ENCODE data around the gene ADD2. TPM values are rescaled to one million over a fixed set of nuclear protein-coding genes. Genes with fewer than 3 reads are reported as not detected.

The ADD2 gene
- total and polyA plus RNA-seq, 4 donors = 0.08 to 156 (median 0.16) TPM; not detected in 1

- DNase-seq (ENCODE audit: low spot score) = no peak
- H3K27me3 ChIP-seq (ENCODE audit: control insufficient read depth in 4 of 4, insufficient read depth in 4 of 4, low read length in 3 of 4) = peaks cover 0 to 4% (median 0%) of the 10 kb centered on the region in 4 donors
- 81% methylated on average over 6 of the region's 6 CpGs for WGBS
These were observed 151.8 kb downstream of the ADD2 start for GRCh38 chr2:70616168-70616694.

GRCh38 chr2:70615222-70615621 lies 152.8 kb downstream of the ADD2 start:
- Histone ChIP-seq H3K27me3 (ENCODE audit: control insufficient read depth in 4 of 4, insufficient read depth in 4 of 4, low read length in 3 of 4) (peaks cover 0 to 4% (median 0%) of the 10 kb centered on the region in 4 donors), H3K9ac (ENCODE audit: low read depth in 1 of 2, low read length in 2 of 2) (no peak overlapping the region), H3K4me3 (ENCODE audit: low read depth in 1 of 3, low read length in 3 of 3) (no peak overlapping the region), H3K4me1 (ENCODE audit: control insufficient read depth in 4 of 4, insufficient read depth in 4 of 4, low read length in 3 of 4) (no peaks in the 10 kb centered on the region), H3K27ac (ENCODE audit: low read depth in 1 of 2, low read length in 2 of 2) (no peak overlapping the region), H3K36me3 (ENCODE audit: control insufficient read depth in 4 of 4, insufficient read depth in 3 of 4, low read depth in 1 of 4, low read length in 3 of 4) (no peaks in the 10 kb centered on the region), H3K9me3 (ENCODE audit: control insufficient read depth in 4 of 4, low read length in 3 of 4) (no peaks in the 10 kb centered on the region)
- DNase-seq (ENCODE audit: low spot score) = no peak
- 69% methylated on average over 2 of the region's 2 CpGs for WGBS
- TF ChIP-seq FOXA2 (IDR thresholded peaks at IDR 0.05) (no peak), MAX (IDR thresholded peaks at IDR 0.05) (no peak), HNF4G (IDR thresholded peaks at IDR 0.05) (no peak), JUND (IDR thresholded peaks at IDR 0.05) (no peak)

More at GRCh38 chr2:70616168-70616694, 151.8 kb downstream of the ADD2 start:
- Histone ChIP-seq H3K4me1 (ENCODE audit: control insufficient read depth in 4 of 4, insufficient read depth in 4 of 4, low read length in 3 of 4) (no peaks in the 10 kb centered on the region), H3K4me3 (ENCODE audit: low read depth in 1 of 3, low read length in 3 of 3) (no peak overlapping the region), H3K9me3 (ENCODE audit: control insufficient read depth in 4 of 4, low read length in 3 of 4) (no peaks in the 10 kb centered on the region), H3K36me3 (ENCODE audit: control insufficient read depth in 4 of 4, insufficient read depth in 3 of 4, low read depth in 1 of 4, low read length in 3 of 4) (no peaks in the 10 kb centered on the region), H3K27ac (ENCODE audit: low read depth in 1 of 2, low read length in 2 of 2) (no peak overlapping the region), H3K9ac (ENCODE audit: low read depth in 1 of 2, low read length in 2 of 2) (no peak overlapping the region)
- no peak for TF ChIP-seq GABPA (IDR thresholded peaks at IDR 0.05 in 1 of 2, conservative IDR thresholded peaks at IDR 0.05 in 1 of 2)
- no peak for TF ChIP-seq RAD21 (IDR thresholded peaks at IDR 0.05)
- no peak for TF ChIP-seq CTCF (IDR thresholded peaks at IDR 0.05; ENCODE audit: low read depth, low read length, missing input control)
- no peak for TF ChIP-seq JUND (IDR thresholded peaks at IDR 0.05)
- no peak for TF ChIP-seq ZBTB33 (IDR thresholded peaks at IDR 0.05)
- no peak for TF ChIP-seq ATF3 (IDR thresholded peaks at IDR 0.05)
- TF ChIP-seq HNF4G (IDR thresholded peaks at IDR 0.05) = no peak
- no peak for TF ChIP-seq FOXA2 (IDR thresholded peaks at IDR 0.05)
- no peak for TF ChIP-seq YY1 (IDR thresholded peaks at IDR 0.05)
- no peak for TF ChIP-seq RXRA (IDR thresholded peaks at IDR 0.05)

- WGBS = 85% methylated on average over 7 of the region's 7 CpGs
- Histone ChIP-seq H3K4me1 (ENCODE audit: control insufficient read depth in 4 of 4, insufficient read depth in 4 of 4, low read length in 3 of 4) (no peaks in the 10 kb centered on the region), H3K27ac (ENCODE audit: low read depth in 1 of 2, low read length in 2 of 2) (no peak overlapping the region), H3K36me3 (ENCODE audit: control insufficient read depth in 4 of 4, insufficient read depth in 3 of 4, low read depth in 1 of 4, low read length in 3 of 4) (no peaks in the 10 kb centered on the region), H3K4me3 (ENCODE audit: low read depth in 1 of 3, low read length in 3 of 3) (no peak overlapping the region), H3K9me3 (ENCODE audit: control insufficient read depth in 4 of 4, low read length in 3 of 4) (no peaks in the 10 kb centered on the region), H3K27me3 (ENCODE audit: control insufficient read depth in 4 of 4, insufficient read depth in 4 of 4, low read length in 3 of 4) (peaks cover 0 to 1% (median 0%) of the 10 kb centered on the region in 4 donors), H3K9ac (ENCODE audit: low read depth in 1 of 2, low read length in 2 of 2) (no peak overlapping the region)
- no peak for DNase-seq (ENCODE audit: low spot score)
- TF ChIP-seq HNF4G (IDR thresholded peaks at IDR 0.05) (no peak), FOXA2 (IDR thresholded peaks at IDR 0.05) (no peak), EGR1 (IDR thresholded peaks at IDR 0.05; ENCODE audit: low read depth in 2 of 2) (no peak), MAX (IDR thresholded peaks at IDR 0.05) (no peak), JUND (IDR thresholded peaks at IDR 0.05) (no peak), REST (IDR thresholded peaks at IDR 0.05) (no peak), RXRA (IDR thresholded peaks at IDR 0.05) (no peak), ZBTB33 (IDR thresholded peaks at IDR 0.05) (no peak), FOXA1 (IDR thresholded peaks at IDR 0.05) (no peak), YY1 (IDR thresholded peaks at IDR 0.05) (no peak)
These were observed 154.5 kb downstream of the ADD2 start for GRCh38 chr2:70613521-70613920.

All from liver (tissue), 9 donors.